Nephron progenitor cell (in vitro differentiated cells): ENCODE results near the gene UBASH3B.
A peak's percentile ranks its signal among the peaks of the same experiment; 100 is the strongest.

ENCODE experiments used
- DNase-seq: peaks from one replicate; pipeline ENCODE4 v3.0.0; 2021
- H3K27ac Mint-ChIP-seq: 2 replicates; pipeline ENCODE4 v1.8.0; 2021; ENCODE audit warnings: mild to moderate bottlenecking, moderate library complexity, mixed read lengths
- H3K27me3 Mint-ChIP-seq: 2 replicates; pipeline ENCODE4 v1.8.0; 2021; ENCODE audit warnings: mild to moderate bottlenecking, low read depth, mixed read lengths; ENCODE audit not compliant: poor library complexity
- H3K36me3 Mint-ChIP-seq: 2 replicates; pipeline ENCODE4 v1.8.0; 2021; ENCODE audit warnings: low read depth, mixed read lengths
- H3K4me1 Mint-ChIP-seq: 2 replicates; pipeline ENCODE4 v1.8.0; 2021; ENCODE audit warnings: mixed read lengths
- H3K4me3 Mint-ChIP-seq: 2 replicates; pipeline ENCODE4 v1.8.0; 2021; ENCODE audit warnings: mild to moderate bottlenecking, moderate library complexity, mixed read lengths
- H3K9me3 Mint-ChIP-seq: 2 replicates; pipeline ENCODE4 v1.8.0; 2021; ENCODE audit warnings: mild to moderate bottlenecking, moderate library complexity, mixed read lengths
- TF ChIP-seq, protein P1 (sequence below): fragments of 200-600 bp; sonication (generic); IDR thresholded peaks from 2 replicates; pipeline ENCODE4 v1.5.0; 2021; ENCODE audit warnings: antibody characterized with exemption

The UBASH3B gene

DNA sequence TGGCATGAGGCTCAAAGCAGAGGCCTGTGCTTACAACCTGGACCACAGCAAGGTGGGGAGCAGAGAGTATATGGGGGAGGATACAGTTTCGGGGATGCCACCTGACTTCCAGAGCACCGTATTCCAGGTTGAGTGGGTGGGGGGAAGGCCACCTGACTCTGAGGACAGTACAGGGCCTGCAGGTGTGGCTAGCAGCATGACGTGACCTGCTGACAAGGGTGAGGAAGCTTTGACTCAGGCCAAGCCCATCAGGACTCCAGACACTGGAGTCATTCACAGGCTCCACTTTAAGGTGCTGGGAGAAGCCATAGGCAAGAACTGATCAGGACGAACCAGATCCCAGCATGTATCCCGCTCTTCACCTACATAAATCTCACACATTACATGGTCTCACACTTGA lies 148.2 kb downstream of the UBASH3B start:
- DNase-seq = no peak
- Mint-ChIP-seq H3K4me3 (no peak overlapping the region), H3K27me3 (no peaks in the 10 kb centered on the region), H3K36me3 (peaks cover 23% of the 10 kb centered on the region), H3K27ac (peak overlapping the region; percentile 85), H3K4me1 (peaks cover 45% of the 10 kb centered on the region), H3K9me3 (peaks cover 4% of the 10 kb centered on the region)
- TF ChIP-seq, protein P1, sequence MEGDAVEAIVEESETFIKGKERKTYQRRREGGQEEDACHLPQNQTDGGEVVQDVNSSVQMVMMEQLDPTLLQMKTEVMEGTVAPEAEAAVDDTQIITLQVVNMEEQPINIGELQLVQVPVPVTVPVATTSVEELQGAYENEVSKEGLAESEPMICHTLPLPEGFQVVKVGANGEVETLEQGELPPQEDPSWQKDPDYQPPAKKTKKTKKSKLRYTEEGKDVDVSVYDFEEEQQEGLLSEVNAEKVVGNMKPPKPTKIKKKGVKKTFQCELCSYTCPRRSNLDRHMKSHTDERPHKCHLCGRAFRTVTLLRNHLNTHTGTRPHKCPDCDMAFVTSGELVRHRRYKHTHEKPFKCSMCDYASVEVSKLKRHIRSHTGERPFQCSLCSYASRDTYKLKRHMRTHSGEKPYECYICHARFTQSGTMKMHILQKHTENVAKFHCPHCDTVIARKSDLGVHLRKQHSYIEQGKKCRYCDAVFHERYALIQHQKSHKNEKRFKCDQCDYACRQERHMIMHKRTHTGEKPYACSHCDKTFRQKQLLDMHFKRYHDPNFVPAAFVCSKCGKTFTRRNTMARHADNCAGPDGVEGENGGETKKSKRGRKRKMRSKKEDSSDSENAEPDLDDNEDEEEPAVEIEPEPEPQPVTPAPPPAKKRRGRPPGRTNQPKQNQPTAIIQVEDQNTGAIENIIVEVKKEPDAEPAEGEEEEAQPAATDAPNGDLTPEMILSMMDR = no peak

DNA sequence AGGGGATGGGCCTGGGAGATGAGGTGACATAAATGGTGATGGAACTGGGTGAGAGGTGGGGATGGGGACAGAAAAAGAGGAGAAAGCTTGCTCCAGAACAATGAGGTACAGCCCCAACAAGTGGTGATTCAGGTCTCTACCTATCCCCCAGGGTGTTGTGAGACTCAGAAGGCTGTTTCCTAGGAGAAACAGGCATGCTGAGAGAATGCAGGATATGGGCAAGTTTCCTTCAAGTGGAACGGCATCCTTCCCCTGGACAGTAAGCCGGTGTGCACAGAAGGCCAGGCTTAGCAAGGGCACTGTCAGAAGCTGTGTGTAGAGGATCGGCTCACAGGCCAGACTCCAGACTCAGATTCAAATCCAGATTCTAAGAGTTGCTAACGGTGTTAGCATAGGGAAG lies 148.6 kb downstream of the UBASH3B start:
- Mint-ChIP-seq H3K4me3 (no peak overlapping the region), H3K27me3 (no peaks in the 10 kb centered on the region), H3K4me1 (peaks cover 46% of the 10 kb centered on the region), H3K27ac (peak overlapping the region; percentile 85), H3K36me3 (peaks cover 24% of the 10 kb centered on the region), H3K9me3 (peaks cover 4% of the 10 kb centered on the region)
- no peak for DNase-seq
- TF ChIP-seq, protein P1 = no peak

DNA sequence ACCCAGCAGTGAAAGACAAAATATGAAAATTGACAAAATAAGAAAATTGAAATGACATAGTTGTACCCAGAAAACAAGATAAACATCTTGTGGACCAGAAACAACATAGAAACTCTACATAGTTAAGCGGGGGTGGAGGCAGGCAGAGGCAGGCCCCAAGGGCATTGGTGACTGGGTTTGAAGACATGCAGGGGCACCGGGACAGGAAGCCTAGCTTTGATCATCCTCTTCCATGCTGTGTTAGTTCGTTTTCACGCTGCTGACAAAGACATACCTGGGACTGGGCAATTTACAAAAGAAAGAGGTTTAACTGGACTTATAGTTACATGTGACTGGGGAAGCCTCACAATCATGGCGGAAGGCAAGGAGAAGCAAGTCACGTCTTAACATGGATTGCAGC lies 149.3 kb downstream of the UBASH3B start:
- peaks cover 4% of the 10 kb centered on the region for H3K9me3 Mint-ChIP-seq
- H3K36me3 Mint-ChIP-seq = peaks cover 24% of the 10 kb centered on the region
- peaks cover 4% of the 10 kb centered on the region for H3K27me3 Mint-ChIP-seq
- H3K27ac Mint-ChIP-seq = peak overlapping the region; percentile 52
- DNase-seq = no peak
- no peak overlapping the region for H3K4me3 Mint-ChIP-seq
- peaks cover 50% of the 10 kb centered on the region for H3K4me1 Mint-ChIP-seq
- TF ChIP-seq, protein P1 = no peak

DNA sequence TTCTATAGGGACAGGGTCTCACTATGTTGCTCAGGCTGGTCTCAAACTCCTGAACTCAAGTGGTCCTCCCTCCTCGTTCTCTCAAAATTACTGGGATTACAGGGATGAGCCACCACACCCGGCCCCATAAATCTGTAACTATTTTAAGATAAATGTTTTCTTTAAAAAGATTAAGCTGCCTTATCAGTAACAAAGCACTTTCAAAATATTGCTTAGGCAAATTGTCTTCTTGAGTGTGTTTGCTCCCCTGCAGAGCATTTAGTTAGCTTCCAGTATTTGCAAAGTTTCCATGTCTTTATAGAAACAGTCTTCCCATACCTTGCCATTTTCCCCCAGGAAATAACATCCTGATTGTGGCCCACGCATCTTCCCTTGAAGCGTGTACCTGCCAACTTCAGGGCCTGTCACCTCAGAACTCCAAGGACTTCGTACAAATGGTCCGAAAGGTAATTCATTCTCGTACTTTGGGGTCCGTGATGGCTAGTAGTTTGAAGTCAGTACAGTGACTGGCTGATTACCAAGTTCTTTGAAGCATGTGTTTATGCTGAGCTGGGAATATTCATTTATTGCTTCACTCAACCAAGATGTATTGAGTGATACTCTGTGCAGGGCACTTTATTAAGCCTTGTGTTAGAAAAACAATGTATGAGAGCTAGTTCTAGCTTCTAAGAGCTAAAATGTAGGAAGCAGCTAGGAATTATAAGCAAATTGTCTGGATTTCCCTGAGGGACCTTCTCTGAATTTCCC lies 152.4 kb downstream of the UBASH3B start:
- Mint-ChIP-seq H3K27me3 (peaks cover 4% of the 10 kb centered on the region), H3K27ac (peak overlapping the region; percentile 94), H3K4me1 (peaks cover 45% of the 10 kb centered on the region), H3K9me3 (peaks cover 4% of the 10 kb centered on the region), H3K4me3 (no peak overlapping the region), H3K36me3 (peaks cover 24% of the 10 kb centered on the region)
- no peak for DNase-seq
- TF ChIP-seq, protein P1 = no peak

DNA sequence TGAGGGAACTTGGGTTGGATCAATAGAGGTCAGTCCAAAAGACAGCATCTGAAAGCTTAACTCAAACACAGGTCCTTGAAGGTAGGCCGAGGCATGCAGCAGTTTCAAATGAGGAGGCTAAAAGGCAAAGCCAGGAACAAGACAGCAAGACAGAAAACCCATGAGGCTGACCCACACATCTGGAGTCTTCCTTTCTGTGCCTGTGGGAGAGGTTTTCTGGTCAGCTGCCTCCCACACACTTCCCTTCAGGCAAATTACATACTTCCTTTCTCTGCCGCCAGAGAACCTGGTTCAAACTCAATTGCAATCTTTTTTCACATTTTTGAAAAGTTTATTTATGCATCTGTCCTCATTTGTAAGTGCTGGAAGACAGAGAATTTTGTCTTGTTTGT lies 153.0 kb downstream of the UBASH3B start:
- Mint-ChIP-seq H3K9me3 (peaks cover 4% of the 10 kb centered on the region), H3K36me3 (peaks cover 24% of the 10 kb centered on the region), H3K27me3 (peaks cover 4% of the 10 kb centered on the region), H3K4me1 (peaks cover 40% of the 10 kb centered on the region), H3K27ac (peak overlapping the region; percentile 94), H3K4me3 (no peak overlapping the region)
- no peak for DNase-seq
- TF ChIP-seq, protein P1 = no peak

DNA sequence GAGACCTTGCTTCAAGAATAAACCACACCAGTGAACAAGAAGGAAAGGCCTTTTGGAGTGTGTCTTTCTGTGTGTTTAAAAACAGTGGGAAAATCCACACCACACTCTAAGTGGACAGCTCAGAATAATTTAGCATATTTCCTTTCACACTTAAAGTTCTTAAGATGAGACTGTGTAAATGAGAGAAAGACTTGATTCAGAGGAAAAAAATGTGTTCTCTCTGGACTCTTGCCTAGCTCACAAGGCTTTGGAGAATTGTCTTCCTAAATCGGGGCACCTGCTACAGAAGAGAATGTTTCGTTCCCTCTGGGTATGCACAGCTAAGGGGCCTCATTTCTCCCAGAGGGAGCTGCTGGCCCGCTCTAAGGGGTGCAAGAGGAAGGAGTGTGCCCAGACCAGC lies 154.3 kb downstream of the UBASH3B start:
- Mint-ChIP-seq H3K9me3 (peaks cover under 1% of the 10 kb centered on the region), H3K4me3 (no peak overlapping the region), H3K27me3 (peaks cover 11% of the 10 kb centered on the region), H3K36me3 (peaks cover 22% of the 10 kb centered on the region), H3K27ac (no peak overlapping the region), H3K4me1 (peaks cover 26% of the 10 kb centered on the region)
- TF ChIP-seq, protein P1 = no peak
- no peak for DNase-seq
